Ovary (tissue), 9 donors: ENCODE measurements around the gene KL. TPM values are rescaled to one million over a fixed set of nuclear protein-coding genes. Genes with fewer than 3 reads are reported as not detected.
A peak's percentile ranks its signal among the peaks of the same experiment; 100 is the strongest.

Experiments used
- DNase-seq, 5 donors: peaks; one replicate each; pipeline ENCODE4 v3.0.0-alpha.2; 2019 to 2020
- H3K27ac ChIP-seq, 2 donors: fragments of 200-600 bp; one replicate each; pipeline versions ENCODE4 v1.5.1 to v1.8.0; 2019 to 2022
- H3K27me3 ChIP-seq: fragments of 200-600 bp; one replicate; pipeline ENCODE4 v1.8.0; 2022
- H3K36me3 ChIP-seq: fragments of 200-600 bp; sonication (generic); one replicate; pipeline ENCODE4 v1.5.1; 2019
- H3K4me1 ChIP-seq: one replicate; pipeline ENCODE4 v1.8.1; 2013; ENCODE audit warnings: mild to moderate bottlenecking, moderate library complexity; ENCODE audit not compliant: insufficient read depth
- H3K4me3 ChIP-seq: fragments of 200-600 bp; sonication (generic); one replicate; pipeline ENCODE4 v1.5.1; 2017
- H3K9me3 ChIP-seq, 2 donors: fragments of 200-600 bp in 1 of 2; sonication (generic) in 1 of 2; one replicate each; pipeline versions ENCODE4 v1.5.1 to v1.8.1; 2013 to 2019; ENCODE audit warnings: mild to moderate bottlenecking in 1 of 2, moderate library complexity in 1 of 2
- CTCF ChIP-seq, 3 donors: fragments of 450-650 bp in 2 of 3; fragments of 200-600 bp in 1 of 3; IDR thresholded peaks; one replicate each; pipeline versions ENCODE4 v1.5.1 to v1.8.0; 2016 to 2022; ENCODE audit warnings: antibody characterized with exemption in 3 of 3, mild to moderate bottlenecking in 1 of 3
- EP300 ChIP-seq: sonication (generic); formaldehyde crosslinking; IDR thresholded peaks from one replicate; pipeline ENCODE4 v1.6.1; 2017; ENCODE audit warnings: antibody characterized with exemption
- POLR2A ChIP-seq: fragments of 450-650 bp; IDR thresholded peaks from one replicate; pipeline ENCODE4 v1.6.1; 2017; ENCODE audit warnings: antibody characterized with exemption, mild to moderate bottlenecking, moderate library complexity
- WGBS, 3 donors: extraction: QIAGEN DNeasy Blood & Tissue Kit in 1 of 3; methylation state at CpG; one replicate each; pipeline versions ENCODE4 v1.1.5 to v1.1.7; 2013 to 2017; 5-methylcytosine and 5-hydroxymethylcytosine counted together
- intact Hi-C, 4 donors: fragments of 100-400 bp; cut with DNase I; formaldehyde crosslinking; loops; one replicate each; pipeline versions ENCODE4 v1.11.0 to v1.15.1; 2022 to 2023
- polyA plus RNA-seq, 2 donors: library from polyadenylated mRNA; stranded (reverse); fragments of 200-250 nt in 1 of 2; fragments of 350-450 nt in 1 of 2; fragmentation: Illumina TruSeq in 1 of 2; extraction: RNeasy Lipid Tissue Mini Kit (QIAGEN cat#74804) in 1 of 2; gene quantifications; one replicate each; pipeline ENCODE4 v1.2.3, GENCODE V29; 2013 to 2014
- total RNA-seq, 7 donors: library from RNA; depleted of rRNA in 2 of 7; stranded (reverse); fragments of >200 nt in 2 of 7; fragmentation: NEBNext Ultra II Directional in 3 of 7; extraction: Animal tissue kit (Norgen Biotek cat#: 25700) in 3 of 7; gene quantifications; one replicate each; pipeline versions ENCODE4 v1.1.0 to v1.2.4, GENCODE V29; 2016 to 2023
- donor health status: DM: no; HTN: no; CAD: no; lungs with moderate emphysema.
- donor health status: DM: no; HTN: no; CAD: no.
- donor health status: Bipolar disorder and iron deficiency.
- donor health status: DM: yes; HTN: yes; CAD: no.
- donor health status: DM: no; HTN: no; CAD: no.
- donor health status: DM: yes; HTN: yes; CAD: no.

Gene KL
- total and polyA plus RNA-seq, 9 donors = 0.24 to 1.3 (median 0.55) TPM

- 41 to 54% (median 47%) methylated on average over 2 of the region's 2 CpGs for WGBS, 3 donors
- no peaks in the 10 kb centered on the region for H3K36me3 ChIP-seq
- intact Hi-C loops = no loop called here
- peaks cover 14% of the 10 kb centered on the region for H3K4me1 ChIP-seq
- H3K27me3 ChIP-seq = no peaks in the 10 kb centered on the region
- H3K4me3 ChIP-seq = no peak overlapping the region
- TF ChIP-seq POLR2A = no peak
- TF ChIP-seq CTCF (IDR thresholded peaks at IDR 0.05) = no peak
- no peak for TF ChIP-seq EP300
- no peak for DNase-seq
- no peaks in the 10 kb centered on the region for H3K9me3 ChIP-seq
- no peak overlapping the region for H3K27ac ChIP-seq
Observed at GRCh38 chr13:33109271-33109697, 93.1 kb downstream of the KL start.

GRCh38 chr13:33109801-33110200, 93.6 kb downstream of the KL start:
- no peak overlapping the region for H3K27ac ChIP-seq
- WGBS, 3 donors = 82 to 87% (median 85%) methylated on average over 10 of the region's 10 CpGs
- H3K27me3 ChIP-seq = no peaks in the 10 kb centered on the region
- no peaks in the 10 kb centered on the region for H3K36me3 ChIP-seq
- H3K9me3 ChIP-seq = no peaks in the 10 kb centered on the region
- no peak overlapping the region for H3K4me3 ChIP-seq
- no peak for TF ChIP-seq CTCF (IDR thresholded peaks at IDR 0.05)
- no peak for TF ChIP-seq POLR2A
- no peak for TF ChIP-seq EP300
- no peak for DNase-seq
- peaks cover 14% of the 10 kb centered on the region for H3K4me1 ChIP-seq
- intact Hi-C loops = no loop called here

- TF ChIP-seq CTCF (IDR thresholded peaks at IDR 0.05) (no peak), EP300 (no peak), POLR2A (no peak)
- DNase-seq = no peak
- intact Hi-C loops = no loop called here
- Histone ChIP-seq H3K36me3 (no peaks in the 10 kb centered on the region), H3K4me1 (peaks cover 15% of the 10 kb centered on the region), H3K4me3 (no peak overlapping the region), H3K27me3 (no peaks in the 10 kb centered on the region), H3K9me3 (no peaks in the 10 kb centered on the region), H3K27ac (peak overlapping the region in 1 of 2 donors; percentile 19)
- 51 to 63% (median 57%) methylated on average over 5 of the region's 5 CpGs for WGBS, 3 donors
Observed at GRCh38 chr13:33110386-33110712, 94.1 kb downstream of the KL start.

GRCh38 chr13:33110713-33111413, 94.6 kb downstream of the KL start:
- DNase-seq = peak in 2 of 5 donors; percentile 37 to 61
- Histone ChIP-seq H3K4me3 (no peak overlapping the region), H3K4me1 (peaks cover 16% of the 10 kb centered on the region), H3K27ac (peak overlapping the region in 1 of 2 donors; percentile 19), H3K36me3 (no peaks in the 10 kb centered on the region), H3K9me3 (no peaks in the 10 kb centered on the region), H3K27me3 (no peaks in the 10 kb centered on the region)
- WGBS, 3 donors = 16 to 30% (median 22%) methylated on average over 14 of the region's 14 CpGs
- intact Hi-C loops = no loop called here
- TF ChIP-seq POLR2A = no peak
- no peak for TF ChIP-seq EP300
- no peak for TF ChIP-seq CTCF (IDR thresholded peaks at IDR 0.05)
